MG63 (cell line): ENCODE data around the gene STX19. TPM values are rescaled to one million over a fixed set of nuclear protein-coding genes. Genes with fewer than 3 reads are reported as not detected.
A peak's percentile ranks its signal among the peaks of the same experiment; 100 is the strongest.

Experiments
- DNase-seq: peaks from one replicate; pipeline ENCODE4 v3.0.0-alpha.2; 2020
- H3K27me3 ChIP-seq: fragments of 250-450 bp; sonication (Bioruptor Pico); 2 replicates; pipeline ENCODE4 v1.5.1; 2020; ENCODE audit warnings: mild to moderate bottlenecking, moderate library complexity
- H3K36me3 ChIP-seq: fragments of 250-450 bp; sonication (Bioruptor Pico); 2 replicates; pipeline ENCODE4 v1.5.1; 2020; ENCODE audit warnings: mild to moderate bottlenecking, moderate library complexity
- H3K4me3 ChIP-seq: fragments of 250-450 bp; sonication (Bioruptor Pico); 2 replicates; pipeline ENCODE4 v1.5.1; 2020; ENCODE audit warnings: mild to moderate bottlenecking, moderate library complexity
- H3K9me3 ChIP-seq: fragments of 250-450 bp; sonication (Bioruptor Pico); 2 replicates; pipeline ENCODE4 v1.5.1; 2020; ENCODE audit warnings: mild to moderate bottlenecking, moderate library complexity
- total RNA-seq: library from RNA; depleted of rRNA; stranded (reverse); fragments of >200 nt; shearing (Covaris generic); gene quantifications from 2 replicates; pipeline ENCODE4 v1.2.3, GENCODE V29; 2014; ENCODE audit warnings: low replicate concordance; rRNA removed

STX19 gene, protein sequence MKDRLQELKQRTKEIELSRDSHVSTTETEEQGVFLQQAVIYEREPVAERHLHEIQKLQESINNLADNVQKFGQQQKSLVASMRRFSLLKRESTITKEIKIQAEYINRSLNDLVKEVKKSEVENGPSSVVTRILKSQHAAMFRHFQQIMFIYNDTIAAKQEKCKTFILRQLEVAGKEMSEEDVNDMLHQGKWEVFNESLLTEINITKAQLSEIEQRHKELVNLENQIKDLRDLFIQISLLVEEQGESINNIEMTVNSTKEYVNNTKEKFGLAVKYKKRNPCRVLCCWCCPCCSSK
- total RNA-seq, result not detected in 2 replicates

DNA sequence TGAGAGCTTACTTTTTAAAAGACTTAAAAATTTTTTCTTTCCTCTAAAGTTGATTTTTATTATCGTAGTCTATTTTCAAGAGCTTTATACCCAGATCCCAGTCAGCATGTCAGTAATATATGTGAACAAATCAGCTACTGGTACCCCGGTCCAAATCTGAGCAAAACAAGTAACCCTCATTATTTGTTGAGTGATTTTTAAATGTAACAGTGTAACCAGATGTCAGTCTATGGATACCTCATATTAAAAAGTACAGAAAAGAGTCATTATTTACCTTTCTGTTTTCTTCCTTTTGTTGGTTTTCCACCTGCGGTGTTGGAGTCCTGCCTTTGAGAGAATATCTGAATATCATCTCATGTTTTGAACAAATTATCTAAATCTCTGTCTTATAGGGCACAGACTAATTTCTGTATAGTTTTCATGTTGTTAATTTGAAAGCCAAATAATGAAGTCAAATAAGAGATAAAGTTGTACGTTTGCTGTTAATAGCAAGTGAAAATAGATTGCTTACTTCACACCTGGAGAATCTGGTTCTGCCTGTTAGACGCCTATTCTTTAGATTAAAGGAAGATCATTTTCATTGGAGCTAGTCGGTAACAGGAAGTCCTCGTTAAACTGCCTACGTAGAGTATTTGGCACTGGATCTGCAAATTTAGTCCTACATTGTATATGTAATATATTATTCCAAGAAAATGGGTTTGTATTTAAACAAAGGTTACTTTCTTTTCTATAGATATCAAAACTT, at the start of gene STX19:
Gene STX19 (minus strand): TSS at position 505 of the 745 bp plus-strand sequence. CDS start 13,328 bp downstream, outside the sequence.
- Histone ChIP-seq H3K9me3 (no peaks in the 10 kb centered on the region), H3K27me3 (no peaks in the 10 kb centered on the region), H3K4me3 (no peak within 1 kb of the TSS), H3K36me3 (no peaks in the 10 kb centered on the region)
- DNase-seq, result no peak

DNA sequence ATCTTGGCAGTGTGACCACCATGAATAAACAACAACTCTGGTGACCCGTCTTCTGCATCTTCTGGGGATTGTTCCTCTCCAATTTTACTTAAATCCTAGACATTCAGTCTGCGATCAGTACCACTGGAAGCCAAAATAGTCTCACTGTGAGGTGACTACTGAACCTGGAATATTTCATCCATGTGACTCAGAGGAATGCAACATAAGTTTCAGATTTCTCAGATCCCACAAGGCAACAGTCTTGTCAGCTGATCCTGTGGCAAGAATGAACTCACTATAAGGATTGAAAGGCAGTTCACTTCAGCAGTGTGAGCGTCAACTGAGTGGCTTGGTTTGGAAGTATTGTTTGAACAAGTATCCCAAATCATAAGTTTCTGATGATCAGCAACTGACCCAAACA, 47.7 kb upstream of the STX19 start:
- Histone ChIP-seq H3K27me3 (no peaks in the 10 kb centered on the region), H3K4me3 (no peak overlapping the region), H3K36me3 (peaks cover 11% of the 10 kb centered on the region), H3K9me3 (no peaks in the 10 kb centered on the region)
- DNase-seq, result no peak

DNA sequence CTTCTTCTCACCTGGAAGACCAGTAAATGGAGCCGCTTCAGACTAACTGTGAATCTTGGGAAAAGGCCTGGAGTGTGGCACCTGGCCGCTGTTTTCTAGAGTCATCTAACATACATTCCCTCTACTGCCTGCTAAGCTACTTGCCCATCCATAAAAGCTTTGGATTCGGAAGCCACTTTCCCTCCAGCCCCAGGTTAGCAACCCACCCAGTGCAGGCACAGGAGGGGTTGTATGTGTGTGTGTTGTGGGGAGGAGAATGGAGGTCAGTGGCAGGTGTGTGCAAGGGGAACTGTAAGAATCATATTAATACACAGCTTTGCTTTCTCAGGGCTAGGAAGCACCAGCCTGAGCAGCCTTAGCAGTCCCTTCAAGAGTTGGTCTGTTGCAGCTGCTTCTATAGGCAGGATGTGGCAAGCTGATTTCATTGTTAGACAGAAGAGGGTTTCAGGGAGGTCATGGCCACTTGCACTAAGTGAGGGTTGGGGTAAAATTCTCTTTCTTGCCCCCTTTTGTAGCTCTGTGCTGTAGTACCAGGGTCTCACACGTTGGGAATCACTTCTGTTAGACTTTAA, 43.4 kb upstream of the STX19 start:
- no peaks in the 10 kb centered on the region for H3K27me3 ChIP-seq
- no peak for DNase-seq
- no peaks in the 10 kb centered on the region for H3K9me3 ChIP-seq
- no peak overlapping the region for H3K4me3 ChIP-seq
- H3K36me3 ChIP-seq, result peaks cover 16% of the 10 kb centered on the region

DNA sequence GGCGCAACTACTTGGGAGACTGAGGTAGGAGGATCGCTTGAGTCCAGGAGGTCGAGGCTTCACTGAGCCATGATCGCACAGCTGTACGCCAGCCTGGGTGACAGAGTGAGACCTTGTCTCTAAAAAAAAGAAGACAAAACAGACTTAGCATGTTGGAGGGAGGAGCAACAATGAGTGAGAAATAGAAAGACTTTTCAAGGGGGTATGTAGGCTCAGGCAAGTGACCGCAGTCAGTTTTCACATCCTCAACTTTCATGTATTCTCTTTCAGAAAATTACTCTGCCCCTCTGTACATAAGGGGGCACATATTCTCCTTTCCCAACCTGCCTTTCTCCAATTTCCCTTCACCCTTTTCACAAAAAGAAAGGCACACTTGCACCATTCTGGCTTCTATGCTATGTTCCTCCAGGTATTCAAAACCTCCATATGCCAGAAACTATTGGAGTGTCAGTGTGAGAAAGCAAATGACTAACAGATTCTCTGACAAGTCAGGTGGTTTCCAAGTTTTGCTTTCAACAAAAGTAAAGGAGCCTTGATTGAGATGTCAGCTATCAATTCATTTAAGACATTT, 42.0 kb upstream of the STX19 start:
- no peak for DNase-seq
- Histone ChIP-seq H3K4me3 (no peak overlapping the region), H3K27me3 (no peaks in the 10 kb centered on the region), H3K9me3 (no peaks in the 10 kb centered on the region; the same call in 1 of the 2 replicates), H3K36me3 (peaks cover 17% of the 10 kb centered on the region)

DNA sequence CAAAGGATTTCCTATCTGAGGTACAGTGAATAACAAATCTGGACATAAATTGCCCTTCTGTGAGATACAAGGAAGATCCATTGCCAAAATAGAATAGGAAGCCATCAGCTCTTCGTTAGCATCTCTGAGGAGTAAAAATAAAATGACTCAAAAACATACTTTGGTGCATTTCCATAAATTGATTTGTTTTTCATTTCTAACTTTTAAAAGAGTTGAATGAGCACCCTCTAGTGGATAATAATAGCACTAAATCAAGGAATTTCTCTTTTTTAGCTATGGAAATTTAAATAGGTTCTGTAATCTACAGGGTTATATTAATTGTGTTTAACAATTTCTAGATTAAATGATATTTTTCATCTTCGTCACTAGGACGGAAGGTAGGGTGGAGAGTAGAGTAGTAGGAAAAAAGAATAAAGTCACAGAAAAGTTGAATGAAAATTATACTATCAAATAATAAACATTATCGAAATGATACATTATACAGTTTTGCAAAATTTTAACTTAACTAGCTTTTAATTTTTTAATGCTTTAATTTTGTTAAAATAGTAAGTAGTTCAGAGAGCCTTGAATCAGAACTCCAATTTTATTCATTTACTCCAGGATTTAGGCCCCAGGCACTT, 40.9 kb upstream of the STX19 start:
- H3K27me3 ChIP-seq, result no peaks in the 10 kb centered on the region
- no peak for DNase-seq
- H3K9me3 ChIP-seq, result no peaks in the 10 kb centered on the region; the same call in 1 of the 2 replicates
- peaks cover 28% of the 10 kb centered on the region for H3K36me3 ChIP-seq
- H3K4me3 ChIP-seq, result no peak overlapping the region

DNA sequence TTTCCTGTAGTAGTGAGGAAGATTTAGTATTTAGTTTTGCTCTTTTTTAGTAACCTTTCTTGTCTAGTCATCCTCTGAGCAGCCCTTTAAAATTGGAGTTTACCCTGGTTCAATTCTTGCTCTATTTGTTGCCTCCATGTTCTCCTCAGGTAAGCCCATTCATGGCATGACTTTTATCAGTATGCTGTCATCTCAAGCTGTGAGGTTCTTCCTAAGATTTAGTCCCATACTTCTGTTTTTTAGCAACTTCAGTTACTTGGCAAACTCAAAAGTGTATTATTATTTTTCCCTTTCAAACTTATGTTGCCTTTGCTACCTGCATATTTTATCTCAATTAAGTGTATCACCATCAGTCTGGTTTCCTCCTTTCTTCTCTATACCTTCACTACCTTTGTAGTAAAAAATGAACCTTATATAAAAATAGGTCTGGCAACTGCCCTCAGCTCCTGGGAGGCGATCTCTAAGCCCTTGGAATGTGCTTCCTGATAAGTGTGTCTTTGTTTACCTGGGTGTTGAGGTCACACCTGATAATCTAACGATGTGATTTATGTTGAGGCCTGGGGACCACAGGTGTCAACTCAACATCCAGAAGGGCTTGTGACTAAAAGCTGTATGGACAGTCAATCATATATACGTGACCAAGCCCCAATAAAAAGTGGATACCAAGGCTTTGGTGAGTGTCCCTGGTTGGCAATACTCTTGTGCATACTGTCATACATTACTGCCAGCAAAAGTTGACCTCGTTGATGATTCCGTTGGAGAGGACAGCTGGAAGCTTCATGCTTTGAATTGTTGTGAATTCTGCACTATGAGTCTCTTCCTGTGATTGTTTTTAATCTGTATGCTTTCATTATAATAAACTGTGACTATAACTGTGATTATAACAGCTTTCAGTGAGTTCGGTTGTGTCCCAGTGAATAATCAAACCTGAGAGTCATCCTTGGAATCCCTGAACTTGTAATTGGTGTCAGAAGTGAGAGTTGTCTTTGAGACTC, 38.4 kb upstream of the STX19 start:
- peaks cover 30% of the 10 kb centered on the region for H3K36me3 ChIP-seq
- no peaks in the 10 kb centered on the region; the same call in 1 of the 2 replicates for H3K9me3 ChIP-seq
- H3K4me3 ChIP-seq, result no peak overlapping the region

DNA sequence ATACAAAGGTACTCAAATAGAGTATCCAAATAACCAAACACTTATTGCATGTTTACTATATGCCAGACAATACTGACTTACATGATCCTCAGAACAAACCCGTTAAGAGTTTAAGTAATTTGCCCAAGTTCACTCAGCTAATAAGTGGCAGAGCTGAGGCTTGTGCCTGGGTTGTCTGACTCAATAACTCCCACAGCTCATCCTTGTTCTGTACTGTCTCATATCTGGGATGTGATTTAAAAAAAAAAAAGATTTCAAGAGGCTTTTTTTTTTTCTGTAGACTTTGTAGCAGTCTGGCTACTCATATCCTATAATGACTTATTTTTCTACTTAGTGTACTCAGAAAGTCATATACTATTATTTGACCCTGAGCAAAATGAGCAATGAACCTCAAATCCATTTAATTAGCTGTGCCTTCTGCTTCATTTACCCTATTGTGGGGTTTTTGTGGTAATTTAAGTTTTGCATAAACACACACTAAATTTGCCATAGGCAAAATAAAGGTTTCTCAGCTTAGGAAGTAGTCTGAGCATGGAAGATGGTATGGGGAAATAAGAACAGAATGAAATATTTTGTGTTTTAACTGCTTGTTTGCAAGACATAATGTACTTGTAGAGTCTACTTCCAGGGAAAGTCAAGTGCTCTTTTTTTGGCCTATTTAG, 37.6 kb upstream of the STX19 start:
- H3K9me3 ChIP-seq, result no peaks in the 10 kb centered on the region; the same call in 1 of the 2 replicates
- no peak for DNase-seq
- no peak overlapping the region for H3K4me3 ChIP-seq
- peaks cover 30% of the 10 kb centered on the region for H3K36me3 ChIP-seq
- no peaks in the 10 kb centered on the region for H3K27me3 ChIP-seq

More for the DNA sequence above, 38.4 kb upstream of the STX19 start:
- H3K27me3 ChIP-seq, result no peaks in the 10 kb centered on the region
- DNase-seq, result no peak

DNA sequence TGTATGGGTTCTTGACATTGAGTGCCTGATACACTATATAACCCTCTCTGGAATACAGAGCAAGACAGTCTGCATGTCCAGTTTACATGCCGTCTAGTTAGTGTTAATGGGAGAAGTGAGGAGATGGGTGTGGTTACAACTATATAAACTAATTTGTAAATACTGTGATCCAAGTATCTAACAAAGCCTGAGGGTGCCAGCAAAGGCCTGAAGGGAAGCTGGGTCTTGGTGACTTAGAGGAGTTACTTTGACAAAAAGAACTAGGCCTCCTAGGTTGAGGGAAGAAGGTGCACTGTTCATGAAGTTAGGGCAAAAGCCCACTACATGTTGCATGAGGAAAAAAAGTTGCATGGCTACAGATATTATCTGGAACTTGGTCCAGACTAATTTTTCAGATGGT, 36.7 kb upstream of the STX19 start:
- Histone ChIP-seq H3K4me3 (no peak overlapping the region), H3K27me3 (no peaks in the 10 kb centered on the region), H3K36me3 (peaks cover 30% of the 10 kb centered on the region), H3K9me3 (no peaks in the 10 kb centered on the region; the same call in 1 of the 2 replicates)
- no peak for DNase-seq

DNA sequence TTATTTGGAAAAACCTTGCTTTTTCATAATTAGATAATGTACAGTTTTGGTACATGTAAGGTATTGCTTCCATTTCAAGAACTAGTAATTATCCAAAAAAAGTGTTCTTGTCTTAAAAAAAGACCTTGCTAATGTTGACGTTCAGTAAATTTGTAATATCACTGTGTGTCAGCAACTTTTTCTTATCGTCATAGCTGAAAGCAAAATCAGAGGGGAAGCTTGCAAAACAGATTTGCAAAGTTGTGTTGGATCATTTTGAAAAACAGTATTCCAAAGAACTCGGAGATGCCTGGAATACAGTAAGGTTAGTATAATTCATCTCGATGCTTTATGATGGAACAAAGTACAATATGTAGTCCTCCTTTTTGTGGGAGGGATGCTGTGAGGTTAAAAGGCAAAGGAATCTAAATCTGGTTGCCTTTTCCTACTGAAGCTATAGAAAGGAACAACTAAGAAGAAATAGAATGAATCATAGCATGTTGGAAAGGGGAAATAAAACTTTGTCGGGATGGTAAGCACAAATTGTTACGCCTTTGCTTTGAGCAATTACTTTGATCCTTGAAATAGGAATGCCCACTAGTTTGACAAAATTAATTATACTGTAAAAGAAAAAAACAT, 36.0 kb upstream of the STX19 start:
- Histone ChIP-seq H3K27me3 (no peaks in the 10 kb centered on the region), H3K36me3 (peaks cover 30% of the 10 kb centered on the region), H3K9me3 (no peaks in the 10 kb centered on the region; the same call in 1 of the 2 replicates), H3K4me3 (peak overlapping the region; percentile 89)
- no peak for DNase-seq

DNA sequence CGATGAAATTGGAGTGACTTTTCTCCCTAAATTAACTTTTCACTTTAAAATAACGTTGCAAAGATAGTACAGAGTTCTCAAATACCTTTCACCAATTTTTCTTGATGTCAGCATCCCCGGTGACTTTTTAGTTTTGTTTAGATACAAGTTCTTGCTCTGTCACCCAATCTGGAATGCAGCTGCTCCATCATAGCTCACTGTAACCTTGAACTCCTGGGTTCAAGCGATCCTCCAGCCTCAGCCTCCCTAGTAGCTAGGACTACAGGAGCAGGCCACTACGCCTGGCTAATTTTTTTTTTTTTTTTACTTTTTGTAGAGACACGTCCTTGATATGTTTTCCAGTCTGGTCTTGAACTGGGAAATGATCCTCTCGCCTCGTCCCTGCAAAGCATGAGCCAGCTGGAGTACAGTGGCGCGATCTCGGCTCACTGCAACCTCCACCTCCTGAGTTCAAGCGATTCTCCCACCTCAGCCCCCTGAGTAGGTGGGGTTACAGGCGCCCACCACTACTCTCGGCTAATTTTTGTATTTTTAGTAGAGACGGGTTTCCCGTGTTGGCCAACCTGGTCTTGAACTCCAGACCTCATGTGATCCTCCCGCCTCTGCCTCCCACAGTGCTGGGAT, 35.2 kb upstream of the STX19 start:
- Histone ChIP-seq H3K36me3 (peaks cover 30% of the 10 kb centered on the region), H3K27me3 (no peaks in the 10 kb centered on the region), H3K9me3 (no peaks in the 10 kb centered on the region; the same call in 1 of the 2 replicates), H3K4me3 (peak overlapping the region; percentile 89)
- DNase-seq, result no peak

DNA sequence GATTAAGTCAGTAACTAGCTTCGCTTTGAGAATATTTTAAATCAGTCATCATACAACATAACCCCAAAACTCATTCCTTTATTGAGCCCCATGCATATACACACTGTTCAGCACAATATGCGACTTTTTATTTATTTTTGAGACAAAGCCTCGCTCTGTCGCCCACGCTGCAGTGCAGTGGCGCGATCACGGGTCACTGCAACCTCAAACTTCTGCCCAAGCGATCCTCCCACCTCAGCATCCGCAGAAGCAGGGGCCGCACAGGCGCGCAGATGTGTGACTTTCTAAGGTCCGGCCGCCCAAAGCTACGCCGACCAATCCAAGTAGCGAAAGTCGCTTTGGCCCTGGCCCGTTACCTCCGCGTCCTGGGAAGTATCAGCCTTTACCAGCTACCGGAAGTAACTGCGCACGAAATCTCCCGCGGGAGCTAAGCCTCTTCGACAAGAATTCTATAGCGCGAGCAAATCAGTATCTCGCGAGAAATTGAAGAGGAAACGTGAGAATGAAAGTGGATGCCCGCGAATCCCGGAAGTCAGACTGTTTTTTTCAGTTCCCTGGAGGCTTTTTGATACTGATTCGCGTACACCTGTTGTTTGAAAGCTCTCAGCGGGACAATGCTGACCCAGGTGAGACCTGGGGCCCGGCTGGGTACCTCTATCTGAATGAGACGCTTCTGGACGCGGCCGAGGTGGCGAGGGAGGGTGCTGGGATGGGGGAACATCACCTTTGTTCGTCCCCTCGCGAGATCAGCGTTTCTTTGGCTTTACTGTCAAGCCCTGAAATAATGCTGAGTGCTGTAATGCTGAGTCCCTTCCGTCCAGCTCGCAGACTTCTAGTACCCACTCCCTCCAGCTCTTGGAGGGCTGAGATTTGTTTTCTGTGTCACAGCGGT, 34.4 kb upstream of the STX19 start, which contains the start of the genes DHFR2 and NSUN3:
Gene DHFR2 (minus strand): TSS at position 404 of the 892 bp plus-strand sequence. CDS start 1,405 bp downstream, outside the sequence.
Gene NSUN3 (plus strand): TSS at position 549 of the 892 bp plus-strand sequence. CDS start 66 bp downstream, at position 615.
- Histone ChIP-seq H3K27me3 (no peaks in the 10 kb centered on the region), H3K9me3 (no peaks in the 10 kb centered on the region; the same call in 1 of the 2 replicates), H3K36me3 (peaks cover 30% of the 10 kb centered on the region), H3K4me3 (peak within 1 kb of the TSS; percentile 89)
- peak; percentile 98 for DNase-seq

DNA sequence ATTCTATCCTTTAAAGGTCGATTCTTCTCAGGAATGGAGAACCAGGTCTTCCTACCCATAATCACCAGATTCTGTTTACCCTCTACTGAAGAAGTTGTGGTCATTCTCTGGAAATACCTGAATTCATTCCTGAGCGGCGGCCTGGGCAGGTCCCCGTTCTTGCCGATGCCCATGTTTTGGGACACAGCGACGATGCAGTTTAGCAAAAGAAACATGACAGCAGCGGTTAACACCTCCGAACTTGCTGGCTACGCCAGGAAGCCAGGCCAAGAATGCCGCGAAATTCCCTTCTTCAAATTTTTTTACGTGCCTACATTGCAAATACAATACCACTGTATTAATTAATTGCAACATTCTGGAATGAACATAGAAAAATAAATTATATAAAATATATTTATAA, 32.9 kb upstream of the STX19 start:
- Histone ChIP-seq H3K27me3 (no peaks in the 10 kb centered on the region), H3K4me3 (no peak overlapping the region), H3K36me3 (peaks cover 16% of the 10 kb centered on the region), H3K9me3 (no peaks in the 10 kb centered on the region)
- no peak for DNase-seq

DNA sequence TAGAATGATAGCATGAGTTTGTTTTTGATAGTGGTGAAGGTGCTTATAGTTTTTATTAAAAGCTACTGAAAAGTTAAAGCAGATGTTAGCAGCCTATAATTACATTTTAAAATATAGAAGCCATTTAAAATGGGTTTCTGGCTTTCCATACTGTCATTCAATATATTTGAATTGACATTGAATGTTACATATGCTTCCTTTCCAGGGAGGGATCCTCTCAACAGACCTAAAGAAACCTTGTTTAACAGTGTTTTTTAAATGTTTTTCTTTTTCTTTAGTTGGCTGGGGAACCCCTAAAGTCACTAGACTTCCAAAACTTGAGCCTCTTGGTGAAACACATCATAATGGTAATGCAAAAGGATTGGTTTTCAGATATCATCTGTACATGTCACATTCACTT, 22.1 kb upstream of the STX19 start:
- DNase-seq, result no peak
- Histone ChIP-seq H3K27me3 (no peaks in the 10 kb centered on the region), H3K9me3 (no peaks in the 10 kb centered on the region), H3K4me3 (no peak overlapping the region), H3K36me3 (no peaks in the 10 kb centered on the region; the same call in 1 of the 2 replicates)
